Smooth muscle cell (in vitro differentiated cells): Measurements from ENCODE around the gene MGAT1. TPM values are rescaled to one million over a fixed set of nuclear protein-coding genes. Genes with fewer than 3 reads are reported as not detected.

Experiments
- DNase-seq: peaks from one replicate; lab custom pipeline; 2025; ENCODE audit not compliant: unreplicated experiment; lab: John Stamatoyannopoulos, UW
- H2AFZ ChIP-seq: fragments of 200-600 bp; sonication (generic); 2 replicates; pipeline ENCODE4 v1.6.0; 2016; ENCODE audit warnings: antibody characterized with exemption, low read depth, mild to moderate bottlenecking
- H3F3A ChIP-seq: fragments of 200-600 bp; sonication (generic); 2 replicates; pipeline ENCODE4 v1.6.0; 2017; ENCODE audit warnings: antibody characterized with exemption, low read depth
- H3K27ac ChIP-seq: fragments of 200-600 bp; sonication (generic); 2 replicates; pipeline ENCODE4 v1.5.1; 2016; ENCODE audit warnings: low read depth, mild to moderate bottlenecking
- H3K27me3 ChIP-seq: fragments of 200-600 bp; sonication (generic); 2 replicates; pipeline ENCODE4 v1.6.1; 2016; ENCODE audit warnings: low read depth, mild to moderate bottlenecking
- H3K36me3 ChIP-seq: fragments of 200-600 bp; sonication (generic); 2 replicates; pipeline ENCODE4 v1.5.1; 2016; ENCODE audit warnings: low read depth
- H3K4me1 ChIP-seq: fragments of 200-600 bp; sonication (generic); 2 replicates; pipeline ENCODE4 v1.5.1; 2016; ENCODE audit warnings: low read depth
- H3K4me2 ChIP-seq: fragments of 200-600 bp; sonication (generic); 2 replicates; pipeline ENCODE4 v1.6.0; 2016; ENCODE audit warnings: mild to moderate bottlenecking
- H3K4me3 ChIP-seq: fragments of 200-600 bp; sonication (generic); 2 replicates; pipeline ENCODE4 v1.5.1; 2016; ENCODE audit warnings: mild to moderate bottlenecking
- H3K79me2 ChIP-seq: fragments of 200-600 bp; sonication (generic); 2 replicates; pipeline ENCODE4 v1.6.0; 2016; ENCODE audit warnings: low read depth, mild to moderate bottlenecking
- H3K9ac ChIP-seq: fragments of 200-600 bp; sonication (generic); 2 replicates; pipeline ENCODE4 v1.6.0; 2016; ENCODE audit warnings: low read depth
- H3K9me3 ChIP-seq: fragments of 200-600 bp; sonication (generic); replicated peaks from 2 replicates; pipeline ENCODE4 v1.5.1; 2016; ENCODE audit warnings: low read depth
- H4K20me1 ChIP-seq: fragments of 200-600 bp; sonication (generic); 2 replicates; pipeline ENCODE4 v1.6.0; 2016; ENCODE audit warnings: low read depth
- CTCF ChIP-seq: fragments of 200-600 bp; sonication (generic); IDR thresholded peaks from 2 replicates; pipeline ENCODE4 v1.5.1; 2017; ENCODE audit warnings: borderline replicate concordance, mild to moderate bottlenecking, antibody characterized with exemption; ENCODE audit not compliant: insufficient read depth, poor library complexity, severe bottlenecking
- WGBS: methylation state at CpG from one replicate; pipeline ENCODE4 v1.1.7; 2016; ENCODE audit warnings: low lambda C conversion rate; 5-methylcytosine and 5-hydroxymethylcytosine counted together
- polyA plus RNA-seq: library from polyadenylated mRNA; unstranded; fragments of >200 nt; fragmentation: Nextera tagmentation; extraction: Ambion mirVana; gene quantifications from 2 replicates; pipeline ENCODE4 v1.2.1, GENCODE V29; 2016
- total RNA-seq: library from RNA; depleted of rRNA; stranded (reverse); fragments of >200 nt; gene quantifications from 2 replicates; pipeline ENCODE4 v1.2.3, GENCODE V29; 2014

MGAT1 gene
- total and polyA plus RNA-seq, 2 experiments from 2014 or later: 128 to 161 TPM

- under 1% methylated on average over 62 of the region's 66 CpGs for WGBS
- Histone ChIP-seq H3K9me3 (no peaks in the 10 kb centered on the region), H3K4me1 (peaks cover 31% of the 10 kb centered on the region), H3K27ac (peak overlapping the region; percentile 87), H3K79me2 (peaks cover 35% of the 10 kb centered on the region), H4K20me1 (no peaks in the 10 kb centered on the region), H3K4me2 (peak overlapping the region; percentile 94), H3K4me3 (peak overlapping the region; percentile 94), H3K9ac (peak overlapping the region; percentile 88), H2AFZ (peak overlapping the region; percentile 98), H3F3A (no peaks in the 10 kb centered on the region), H3K36me3 (no peaks in the 10 kb centered on the region), H3K27me3 (no peaks in the 10 kb centered on the region)
- DNase-seq: peak; percentile 98
- no peak for TF ChIP-seq CTCF
These were observed 7.8 kb upstream of the MGAT1 start for GRCh38 chr5:180810210-180810958.

GRCh38 chr5:180809403-180810209 lies 7.0 kb upstream of the MGAT1 start:
- Histone ChIP-seq H3K4me3 (peak overlapping the region; percentile 94), H3K9ac (peak overlapping the region; percentile 88), H3K27ac (peak overlapping the region; percentile 87), H2AFZ (peak overlapping the region; percentile 98), H3F3A (no peaks in the 10 kb centered on the region), H4K20me1 (no peaks in the 10 kb centered on the region), H3K79me2 (peaks cover 39% of the 10 kb centered on the region), H3K4me2 (peak overlapping the region; percentile 94), H3K9me3 (no peaks in the 10 kb centered on the region), H3K4me1 (peaks cover 31% of the 10 kb centered on the region), H3K36me3 (no peaks in the 10 kb centered on the region), H3K27me3 (no peaks in the 10 kb centered on the region)
- WGBS: 13% methylated on average over 21 of the region's 40 CpGs
- no peak for TF ChIP-seq CTCF
- DNase-seq: peak; percentile 96

GRCh38 chr5:180808461-180809000 lies 5.9 kb upstream of the MGAT1 start:
- WGBS: 75% methylated on average over 5 of the region's 5 CpGs
- Histone ChIP-seq H3K4me1 (peaks cover 32% of the 10 kb centered on the region), H3K9ac (no peak overlapping the region)

More at GRCh38 chr5:180808461-180809000, 5.9 kb upstream of the MGAT1 start:
- no peak overlapping the region for H2AFZ ChIP-seq
- H4K20me1 ChIP-seq: no peaks in the 10 kb centered on the region
- H3K79me2 ChIP-seq: peaks cover 45% of the 10 kb centered on the region
- TF ChIP-seq CTCF: no peak
- H3F3A ChIP-seq: no peaks in the 10 kb centered on the region
- no peaks in the 10 kb centered on the region for H3K9me3 ChIP-seq
- DNase-seq: no peak
- H3K27ac ChIP-seq: no peak overlapping the region
- H3K4me3 ChIP-seq: peak overlapping the region; percentile 94
- H3K4me2 ChIP-seq: peak overlapping the region; percentile 94
- H3K27me3 ChIP-seq: no peaks in the 10 kb centered on the region
- no peaks in the 10 kb centered on the region for H3K36me3 ChIP-seq
